ENCODE results near the gene PAQR5.
"Not testable (repeated sequence)": the region's sequence is repeated elsewhere in the genome, so short reads cannot be mapped to it uniquely, and the experiment has no call there.

Gene PAQR5

DNA sequence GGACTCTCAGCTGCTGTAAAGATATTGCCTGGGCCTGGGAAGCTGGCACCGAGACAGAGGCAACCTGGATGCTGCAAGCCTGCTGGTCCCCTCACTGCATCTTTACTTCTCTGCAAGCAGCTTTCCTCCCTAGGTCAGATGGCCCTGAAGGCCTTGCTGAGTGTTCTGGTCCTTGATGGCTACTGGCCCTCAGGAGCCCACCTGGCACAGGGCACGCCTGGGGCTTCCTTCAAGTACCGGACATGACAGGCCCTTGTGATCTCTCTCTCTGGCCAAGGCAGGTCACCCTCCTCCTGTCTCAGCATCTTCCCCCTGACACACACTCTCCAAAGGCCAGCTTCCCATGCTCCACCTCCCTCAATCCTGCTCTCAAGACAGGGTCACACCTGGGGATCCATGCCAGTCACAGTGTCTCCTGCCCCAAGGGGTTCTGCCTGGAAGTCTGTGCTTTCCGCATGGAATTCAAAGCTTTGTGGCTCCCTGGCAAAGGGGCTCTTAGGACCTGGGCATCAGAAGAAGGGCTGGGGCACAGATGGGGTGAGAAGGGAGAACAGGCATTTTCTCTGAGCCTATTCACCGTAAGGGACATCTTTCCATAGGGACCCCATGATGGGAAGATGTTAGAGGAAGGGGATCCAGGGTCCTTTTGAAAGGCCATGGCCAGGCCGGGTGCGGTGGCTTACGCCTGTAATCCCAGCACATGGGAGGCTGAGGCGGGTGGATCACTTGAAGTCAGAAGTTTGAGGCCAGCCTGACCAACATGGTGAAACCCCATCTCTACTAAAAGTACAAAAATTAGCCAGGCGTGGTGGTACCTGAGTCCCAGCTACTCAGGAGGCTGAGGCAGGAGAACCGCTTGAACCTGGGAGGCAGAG lies 4.7 kb upstream of the PAQR5 start:
- DNase-seq (ENCODE audit: low read depth): no peak

- no peak for DNase-seq (ENCODE audit: low read depth)
These were observed 2.1 kb upstream of the PAQR5 start for GRCh38 chr15:69296606-69297005.

- DNase-seq (ENCODE audit: low read depth): no peak
These were observed 914 bp upstream of the PAQR5 start for GRCh38 chr15:69297642-69298353.

- DNase-seq (ENCODE audit: low read depth): no peak
These were observed 387 bp upstream of the PAQR5 start for GRCh38 chr15:69298354-69298696.

- DNase-seq (ENCODE audit: low read depth): no peak
These were observed 757 bp downstream of the PAQR5 start for GRCh38 chr15:69299451-69299886.

GRCh38 chr15:69299943-69300588 lies 1.4 kb downstream of the PAQR5 start:
- DNase-seq (ENCODE audit: low read depth): no peak

DNA sequence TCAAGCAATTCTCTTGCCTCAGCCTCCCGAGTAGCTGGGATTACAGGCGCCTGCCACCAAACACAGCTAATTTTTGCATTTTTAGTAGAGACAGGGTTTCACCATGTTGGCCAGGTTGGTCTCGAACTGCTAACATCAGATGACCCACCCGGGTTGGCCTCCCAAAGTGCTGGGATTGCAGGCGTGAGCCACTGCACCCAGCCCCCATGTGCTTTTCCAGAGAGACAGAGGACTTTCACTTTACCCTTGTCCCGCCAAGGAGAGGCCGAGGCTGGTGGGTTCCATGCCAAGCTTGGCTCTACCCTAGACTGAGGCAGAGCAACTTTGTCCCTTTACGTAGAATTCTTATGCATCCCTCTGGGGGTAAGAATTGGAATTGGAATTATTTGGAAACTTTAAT lies 2.4 kb downstream of the PAQR5 start:
- DNase-seq (ENCODE audit: low read depth): not testable (repeated sequence)

- not testable (repeated sequence) for DNase-seq (ENCODE audit: low read depth)
These were observed 3.4 kb downstream of the PAQR5 start for GRCh38 chr15:69302087-69302486.

DNA sequence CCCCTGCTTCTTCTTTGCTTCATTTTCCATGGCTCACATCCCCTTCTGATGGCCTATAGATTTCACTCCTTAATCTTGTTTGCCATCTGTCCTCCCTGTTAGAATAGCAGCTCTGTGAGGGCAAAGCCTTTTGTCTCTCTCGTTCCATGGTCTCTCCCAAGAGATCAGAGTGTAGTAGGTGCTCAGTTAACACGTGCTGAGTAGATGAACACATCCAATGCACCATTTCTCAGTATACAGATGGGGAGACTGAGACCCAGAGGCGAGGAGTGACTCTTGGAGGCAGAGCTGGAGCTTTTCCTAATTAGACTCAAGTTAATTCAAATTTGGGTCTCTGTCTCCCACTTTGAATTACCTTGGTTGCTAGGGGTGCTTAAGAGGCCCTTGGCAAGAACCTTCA lies 4.2 kb downstream of the PAQR5 start:
- no peak for DNase-seq (ENCODE audit: low read depth)

DNA sequence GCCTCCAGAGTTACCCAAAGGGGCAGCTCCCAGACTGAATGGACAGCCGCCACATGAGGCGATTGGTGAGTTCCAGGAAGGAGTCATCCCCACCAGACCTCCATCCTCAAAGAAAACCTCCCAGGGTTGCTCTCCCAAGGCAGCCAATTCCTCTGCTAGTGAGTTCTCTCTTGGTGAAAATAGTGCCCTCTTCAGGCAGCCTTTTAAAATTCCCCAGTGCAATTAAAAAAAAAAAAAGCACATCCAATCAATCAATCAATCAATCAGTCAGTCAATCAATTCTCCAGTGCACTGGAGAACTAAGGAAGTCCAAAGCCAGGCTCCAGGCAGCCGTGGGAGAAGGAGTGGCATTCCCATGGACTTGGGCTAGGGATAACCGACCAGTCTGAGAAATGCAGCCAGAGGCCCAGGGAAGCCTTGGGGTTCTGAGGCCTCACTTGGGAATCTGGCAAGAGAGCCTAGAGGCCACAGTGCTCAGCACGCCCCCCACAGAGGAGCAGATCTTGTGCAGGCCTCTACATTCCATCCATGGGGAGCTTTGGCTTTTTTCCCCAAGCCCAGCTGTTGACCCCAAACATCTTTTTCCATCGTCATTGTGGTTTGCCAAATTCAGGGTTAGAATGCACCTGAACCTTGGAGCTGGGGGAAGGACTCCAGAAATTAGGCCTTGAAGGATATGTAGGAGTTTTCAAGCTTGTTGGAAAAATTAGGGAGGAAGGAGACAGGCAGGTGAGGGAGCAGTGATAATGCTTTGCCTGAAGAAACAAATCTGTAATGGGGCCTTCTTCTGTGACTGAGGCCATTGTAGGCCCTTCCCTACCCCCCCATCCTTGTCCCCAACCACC lies 4.8 kb downstream of the PAQR5 start:
- DNase-seq (ENCODE audit: low read depth): no peak

GRCh38 chr15:69304182-69304545 lies 5.5 kb downstream of the PAQR5 start:
- peak; percentile 95 for DNase-seq (ENCODE audit: low read depth)

- peak; percentile 89 for DNase-seq (ENCODE audit: low read depth)
These were observed 6.7 kb downstream of the PAQR5 start for GRCh38 chr15:69305204-69305931.

GRCh38 chr15:69305933-69306568 lies 7.3 kb downstream of the PAQR5 start:
- no peak for DNase-seq (ENCODE audit: low read depth)

DNA sequence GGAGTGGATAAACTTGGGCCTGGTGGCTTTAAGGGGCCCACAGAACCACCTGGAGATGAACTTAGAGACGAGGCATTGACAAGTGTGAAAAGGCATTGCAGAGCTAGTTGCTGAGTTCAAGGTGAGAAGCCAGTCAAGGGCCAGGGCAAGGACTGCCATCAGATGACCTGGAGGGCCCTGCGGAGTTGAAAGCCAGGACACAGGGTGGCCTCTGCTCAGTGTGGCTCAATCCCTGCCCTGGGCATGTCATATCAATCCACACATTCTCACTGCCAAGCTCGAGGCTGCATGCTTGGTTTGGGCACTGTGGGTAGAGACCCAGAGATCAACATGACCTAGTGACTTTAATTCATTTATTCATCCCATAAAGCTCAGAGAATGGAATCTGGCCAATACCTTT lies 9.2 kb downstream of the PAQR5 start:
- no peak for DNase-seq (ENCODE audit: low read depth)

DNA sequence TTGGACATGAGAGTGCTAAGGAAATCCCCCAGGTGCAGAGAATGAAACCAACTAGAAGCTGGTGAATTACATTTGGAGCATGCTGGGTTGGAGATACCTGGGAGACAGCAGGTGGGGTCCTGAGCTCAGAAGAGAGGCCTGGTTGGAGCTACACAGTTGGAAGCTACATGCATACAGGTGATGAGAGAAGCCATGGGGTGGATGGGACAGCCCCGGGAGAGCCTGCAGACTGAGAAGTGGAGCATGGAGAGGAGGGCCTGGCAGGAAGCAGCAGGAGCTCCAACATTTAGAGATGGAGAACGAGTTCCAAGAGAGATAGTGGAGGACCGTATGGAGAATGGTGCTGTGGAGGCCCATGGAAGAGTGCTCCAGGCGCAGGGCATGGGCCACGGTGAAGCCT lies 10.2 kb downstream of the PAQR5 start:
- no peak for DNase-seq (ENCODE audit: low read depth)

GRCh38 chr15:69311319-69311721 lies 12.6 kb downstream of the PAQR5 start:
- DNase-seq (ENCODE audit: low read depth): peak; percentile 49

DNA sequence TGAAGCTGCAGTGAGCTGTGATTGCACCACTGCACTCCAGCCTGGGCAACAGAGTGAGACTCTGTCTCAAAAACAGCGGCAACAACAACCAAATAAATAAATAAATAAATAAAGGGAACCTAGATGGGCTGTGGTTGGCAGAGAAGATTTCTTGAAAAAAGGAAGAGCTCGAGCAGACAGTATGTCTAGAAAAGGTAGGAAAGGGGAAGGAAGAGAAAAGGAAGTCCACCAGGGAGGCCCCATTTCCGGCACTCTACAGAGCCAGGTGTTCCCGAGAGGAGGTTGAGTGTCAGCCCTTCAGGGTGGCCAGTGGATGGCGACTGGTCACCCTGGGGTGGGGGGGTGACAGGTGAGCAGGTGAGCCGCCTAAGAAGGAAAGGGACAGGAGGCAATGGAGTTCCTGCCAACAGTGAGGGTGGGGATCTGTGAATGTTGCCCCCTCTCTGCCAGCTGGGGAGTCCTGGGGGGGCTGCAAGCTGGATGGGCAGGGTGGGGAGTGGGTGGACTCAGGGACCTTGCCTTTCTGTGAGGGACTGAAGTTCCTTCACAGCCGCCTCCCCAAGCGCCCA lies 14.8 kb downstream of the PAQR5 start:
- no peak for DNase-seq (ENCODE audit: low read depth)

GRCh38 chr15:69314131-69314530 lies 15.4 kb downstream of the PAQR5 start:
- no peak for DNase-seq (ENCODE audit: low read depth)

- no peak for DNase-seq (ENCODE audit: low read depth)
These were observed 16.0 kb downstream of the PAQR5 start for GRCh38 chr15:69314736-69315135.

GRCh38 chr15:69315402-69316110 lies 16.8 kb downstream of the PAQR5 start:
- no peak for DNase-seq (ENCODE audit: low read depth)
